IMR-90 (cell line): ENCODE results near the gene MAP7. TPM values are rescaled to one million over a fixed set of nuclear protein-coding genes. Genes with fewer than 3 reads are reported as not detected.

Source experiments
- ATAC-seq: fragments of 200-7000 bp; cut with Tn5 transposase; 2 replicates; pipeline ENCODE4 v1.9.1; 2020; ENCODE audit warnings: low read depth, mild to moderate bottlenecking, moderate library complexity
- BruUV-seq: library from RNA; stranded (reverse); fragments of 400-500 nt; replicated peaks from 2 replicates; lab custom pipeline; 2021; lab: Mats Ljungman, UMichigan
- CTCF ChIA-PET: fragments of 300-600 bp; formaldehyde crosslinking; extraction: SDS; loops from one replicate; lab custom pipeline; 2021; ENCODE audit warnings: antibody characterized with exemption; lab: Yijun Ruan, JAX
- POLR2A ChIA-PET: fragments of 300-600 bp; sonication (Branson Sonifier 250); formaldehyde crosslinking; loops from one replicate; lab custom pipeline; 2022; ENCODE audit warnings: antibody characterized with exemption; ENCODE audit not compliant: unreplicated experiment; lab: Charles Lee
- DNase-seq: peaks from one replicate; pipeline ENCODE4 v3.0.0; 2013
- H2AFZ ChIP-seq: replicated peaks from 2 replicates; pipeline ENCODE3; 2013; ENCODE audit warnings: low read length, mild to moderate bottlenecking; ENCODE audit not compliant: poor library complexity
- H2AK5ac ChIP-seq: 2 replicates; pipeline ENCODE4 v1.6.1; 2013; ENCODE audit warnings: low read depth, low read length, inconsistent platforms
- H2AK9ac ChIP-seq: replicated peaks from 2 replicates; pipeline ENCODE3; 2013; ENCODE audit warnings: mild to moderate bottlenecking, low read depth, low read length, moderate library complexity; ENCODE audit not compliant: poor library complexity
- H2BK120ac ChIP-seq: 2 replicates; pipeline ENCODE4 v1.6.1; 2013; ENCODE audit warnings: low read depth, low read length, inconsistent platforms
- H2BK15ac ChIP-seq: 3 replicates; pipeline ENCODE4 v1.6.1; 2013; ENCODE audit warnings: low read depth, low read length, inconsistent platforms
- H2BK20ac ChIP-seq: 2 replicates; pipeline ENCODE4 v1.6.1; 2013; ENCODE audit warnings: low read depth, mild to moderate bottlenecking, inconsistent platforms, low read length, moderate library complexity
- H2BK5ac ChIP-seq: 2 replicates; pipeline ENCODE4 v1.6.1; 2013; ENCODE audit warnings: mild to moderate bottlenecking, low read depth, low read length, inconsistent platforms; ENCODE audit not compliant: poor library complexity, severe bottlenecking
- H3K14ac ChIP-seq: replicated peaks from 2 replicates; pipeline ENCODE4 v1.6.1; 2013; ENCODE audit warnings: low read depth, low read length, inconsistent platforms
- H3K18ac ChIP-seq: 2 replicates; pipeline ENCODE4 v1.6.1; 2013; ENCODE audit warnings: low read depth, low read length, control low read depth
- H3K23ac ChIP-seq: 2 replicates; pipeline ENCODE4 v1.6.1; 2013; ENCODE audit warnings: low read depth, low read length, inconsistent platforms
- H3K27ac ChIP-seq: 2 replicates; pipeline ENCODE4 v1.5.1; 2013; ENCODE audit warnings: mild to moderate bottlenecking, control low read depth, low read length; ENCODE audit not compliant: insufficient read depth
- H3K27me3 ChIP-seq: 2 replicates; pipeline ENCODE4 v1.6.1; 2013; ENCODE audit warnings: low read length; ENCODE audit not compliant: control insufficient read depth, insufficient read depth
- H3K36me3 ChIP-seq: 2 replicates; pipeline ENCODE4 v1.6.1; 2013; ENCODE audit warnings: low read length, mixed read lengths; ENCODE audit not compliant: control insufficient read depth, insufficient read depth
- H3K4ac ChIP-seq: 2 replicates; pipeline ENCODE4 v1.6.1; 2013; ENCODE audit warnings: low read depth, low read length, inconsistent platforms
- H3K4me1 ChIP-seq: 2 replicates; pipeline ENCODE4 v1.6.1; 2013; ENCODE audit warnings: low read length, mixed read lengths; ENCODE audit not compliant: control insufficient read depth, insufficient read depth
- H3K4me2 ChIP-seq: 2 replicates; pipeline ENCODE4 v1.6.1; 2013; ENCODE audit warnings: low read depth, mild to moderate bottlenecking, control low read depth, low read length, moderate library complexity
- H3K4me3 ChIP-seq: 2 replicates; pipeline ENCODE4 v1.5.1; 2013; ENCODE audit warnings: low read depth, mild to moderate bottlenecking, control low read depth, low read length, moderate library complexity; ENCODE audit not compliant: insufficient read depth
- H3K56ac ChIP-seq: 2 replicates; pipeline ENCODE4 v1.6.1; 2013; ENCODE audit warnings: low read length, inconsistent platforms; ENCODE audit not compliant: insufficient read depth; ENCODE audit errors: extremely low read depth
- H3K79me1 ChIP-seq, 2 experiments: 2 replicates each; pipeline ENCODE4 v1.6.1; 2013; ENCODE audit warnings: low read length in 2 of 2, inconsistent platforms in 1 of 2, low read depth in 1 of 2
- H3K9ac ChIP-seq: 2 replicates; pipeline ENCODE4 v1.6.1; 2013; ENCODE audit warnings: low read depth, low read length, control low read depth
- H3K9me1 ChIP-seq: 2 replicates; pipeline ENCODE4 v1.6.1; 2013; ENCODE audit warnings: low read length, inconsistent platforms; ENCODE audit not compliant: insufficient read depth
- H3K9me3 ChIP-seq: 2 replicates; pipeline ENCODE4 v1.6.1; 2013; ENCODE audit warnings: low read length; ENCODE audit not compliant: control insufficient read depth, insufficient read depth
- H4K20me1 ChIP-seq: 2 replicates; pipeline ENCODE4 v1.6.1; 2013; ENCODE audit warnings: low read length, inconsistent platforms; ENCODE audit not compliant: insufficient read depth
- H4K5ac ChIP-seq: 2 replicates; pipeline ENCODE4 v1.6.1; 2013; ENCODE audit warnings: mild to moderate bottlenecking, low read depth, low read length, control low read depth
- H4K8ac ChIP-seq, 2 experiments: 2 replicates each; pipeline ENCODE4 v1.6.1; 2013; ENCODE audit warnings: low read depth in 2 of 2, low read length in 2 of 2, control low read depth in 1 of 2, inconsistent platforms in 1 of 2
- H4K91ac ChIP-seq: 2 replicates; pipeline ENCODE4 v1.6.1; 2013; ENCODE audit warnings: low read depth, low read length, inconsistent platforms; ENCODE audit not compliant: insufficient read depth
- BHLHE40 ChIP-seq: fragments of 150-350 bp; IDR thresholded peaks from 2 replicates; pipeline ENCODE4 v1.6.1; 2016; ENCODE audit warnings: mild to moderate bottlenecking, low read depth, low read length
- CEBPB ChIP-seq: IDR thresholded peaks from 2 replicates; pipeline ENCODE4 v1.6.1; 2012; ENCODE audit warnings: low read depth, low read length, improper control_type of control experiment
- CHD1 ChIP-seq: IDR thresholded peaks from 2 replicates; pipeline ENCODE4 v1.6.1; 2012; ENCODE audit warnings: low read depth, low read length, improper control_type of control experiment
- FOS ChIP-seq: fragments of 150-350 bp; IDR thresholded peaks from 2 replicates; pipeline ENCODE4 v1.6.1; 2016; ENCODE audit warnings: low read depth, low read length
- MAFK ChIP-seq: IDR thresholded peaks from 2 replicates; pipeline ENCODE4 v1.6.1; 2012; ENCODE audit warnings: low read depth, low read length, improper control_type of control experiment
- MAZ ChIP-seq: IDR thresholded peaks from 2 replicates; pipeline ENCODE4 v1.6.1; 2012; ENCODE audit warnings: low read depth, mild to moderate bottlenecking, low read length, improper control_type of control experiment, moderate library complexity, borderline replicate concordance
- MXI1 ChIP-seq: IDR thresholded peaks from 2 replicates; pipeline ENCODE4 v1.6.1; 2012; ENCODE audit warnings: low read depth, mild to moderate bottlenecking, low read length, moderate library complexity, borderline replicate concordance
- NFE2L2 ChIP-seq: fragments of 150-350 bp; IDR thresholded peaks from 2 replicates; pipeline ENCODE4 v1.6.1; 2016; ENCODE audit warnings: low read depth, mild to moderate bottlenecking, low read length
- POLR2A ChIP-seq: IDR thresholded peaks from 2 replicates; pipeline ENCODE4 v1.6.1; 2012; ENCODE audit warnings: mild to moderate bottlenecking, low read depth, low read length
- RAD21 ChIP-seq: IDR thresholded peaks from 2 replicates; pipeline ENCODE4 v1.6.1; 2012; ENCODE audit warnings: low read length, improper control_type of control experiment
- RCOR1 ChIP-seq: IDR thresholded peaks from 2 replicates; pipeline ENCODE4 v1.6.1; 2012; ENCODE audit warnings: mild to moderate bottlenecking, low read length, improper control_type of control experiment; ENCODE audit not compliant: insufficient replicate concordance
- RFX5 ChIP-seq: IDR thresholded peaks from 2 replicates; pipeline ENCODE4 v1.8.0; 2012; ENCODE audit warnings: low read depth, mild to moderate bottlenecking, low read length, moderate library complexity
- SMC3 ChIP-seq: fragments of 150-350 bp; IDR thresholded peaks from 2 replicates; pipeline ENCODE4 v1.6.1; 2016; ENCODE audit warnings: low read depth, mild to moderate bottlenecking, antibody characterized with exemption, low read length, moderate library complexity
- WGBS, 2 experiments: methylation state at CpG; one replicate each; pipeline versions ENCODE4 v1.1.5 to v1.1.7; 2013; ENCODE audit warnings: missing lambda C conversion rate in 2 of 2; ENCODE audit not compliant: insufficient read length in 1 of 2; ENCODE audit errors: extremely low coverage in 2 of 2; 5-methylcytosine and 5-hydroxymethylcytosine counted together
- dilution Hi-C: fragments of 300-500 bp; cut with HindIII; formaldehyde crosslinking; loops from one replicate; pipeline ENCODE4 v1.14.3; 2018; ENCODE audit warnings: low sequenced_read_pairs; ENCODE audit not compliant: unreplicated experiment
- in situ Hi-C: fragments of 300-500 bp; cut with MboI; formaldehyde crosslinking; loops from 3 replicates; pipeline ENCODE4 v1.14.3; 2019; ENCODE audit warnings: low sequenced_read_pairs, inconsistent platforms, mixed read lengths
- intact Hi-C: fragments of 100-400 bp; cut with micrococcal nuclease; formaldehyde crosslinking; loops from 2 replicates; pipeline ENCODE4 v1.10.0; 2022
- polyA plus RNA-seq, 3 experiments: library from polyadenylated mRNA; depleted of rRNA; stranded (reverse); fragments of >200 nt; gene quantifications; 2 replicates each; pipeline ENCODE4 v1.2.3, GENCODE V29; 2012; ENCODE audit warnings: low replicate concordance in 1 of 3
- total RNA-seq: library from RNA; depleted of rRNA; stranded (reverse); fragments of >200 nt; gene quantifications from 2 replicates; pipeline ENCODE4 v1.2.3, GENCODE V29; 2012
- TF ChIP-seq, protein P1 (sequence below): conservative IDR thresholded peaks from 2 replicates; pipeline ENCODE4 v1.5.1; 2012; ENCODE audit warnings: mild to moderate bottlenecking, low read depth, low read length, improper control_type of control experiment
- TF ChIP-seq, protein P2 (sequence below): fragments of 150-350 bp; IDR thresholded peaks from 2 replicates; pipeline ENCODE4 v1.6.1; 2017; ENCODE audit warnings: mild to moderate bottlenecking, antibody characterized with exemption, low read length, low read depth
- TF ChIP-seq, protein P3 (sequence below): fragments of 150-350 bp; IDR thresholded peaks from 2 replicates; pipeline ENCODE4 v1.6.1; 2016; ENCODE audit warnings: low read depth, mild to moderate bottlenecking, low read length, moderate library complexity, borderline replicate concordance

The MAP7 gene
- total and polyA plus RNA-seq, 2 of the 4 experiments (the other 2 are of a cell fraction), result 0.19 to 0.36 TPM

DNA sequence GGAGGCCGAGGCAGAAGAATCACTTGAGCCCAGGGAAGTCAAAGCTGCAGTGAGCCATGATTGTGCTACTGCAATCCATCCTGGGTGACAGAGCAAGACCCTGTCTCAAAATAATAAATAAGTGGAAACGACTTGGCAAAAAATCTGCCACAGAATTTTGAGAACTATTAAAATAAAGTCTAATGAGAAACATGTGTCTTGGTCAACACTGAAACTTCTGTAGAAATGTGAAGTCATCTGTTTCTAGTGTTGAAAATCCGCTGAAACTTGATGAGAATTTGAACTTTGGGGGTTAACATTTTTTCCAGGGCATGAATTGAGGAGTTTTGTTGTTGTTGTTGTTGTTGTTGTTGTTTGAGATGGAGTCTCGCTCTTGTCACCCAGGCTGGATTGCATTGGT lies 231.5 kb downstream of the MAP7 start:
- H3K27me3 ChIP-seq, result peaks cover 4% of the 10 kb centered on the region; the same call in 1 of the 2 replicates
- H3K56ac ChIP-seq, result no peak overlapping the region
- no peak overlapping the region for H2AFZ ChIP-seq
- H4K5ac ChIP-seq, result no peak overlapping the region
- no peaks in the 10 kb centered on the region for H3K9me3 ChIP-seq
- ChIA-PET POLR2A (no interaction called here), CTCF (interaction anchor here (0.6 to 0.9 kb wide), 2 partner anchors 229 to 284 kb away, joined by 3 to 4 read pairs; no protein-coding TSS in a partner anchor)
- ATAC-seq, result no peak
- no peak overlapping the region for H4K91ac ChIP-seq
- no peak for DNase-seq
- H4K8ac ChIP-seq, result no peak overlapping the region
- H2AK5ac ChIP-seq, result no peak overlapping the region
- H3K9me1 ChIP-seq, result no peaks in the 10 kb centered on the region
- H3K4me2 ChIP-seq, result no peak overlapping the region
- no peaks in the 10 kb centered on the region for H3K4me1 ChIP-seq
- dilution Hi-C loops (no loop called here), in situ Hi-C loops (no loop called here), intact Hi-C loops (no loop called here)
- H3K4me3 ChIP-seq, result no peak overlapping the region
- WGBS, 2 experiments, result 33% methylated on average over 1 of the region's 4 CpGs; no CpG with 5 or more reads in 1 of the 2 experiments
- TF ChIP-seq CEBPB, result no peak
- no peak for TF ChIP-seq SMC3
- TF ChIP-seq BHLHE40, result no peak
- no peak for TF ChIP-seq MAFK
- TF ChIP-seq, protein P1, sequence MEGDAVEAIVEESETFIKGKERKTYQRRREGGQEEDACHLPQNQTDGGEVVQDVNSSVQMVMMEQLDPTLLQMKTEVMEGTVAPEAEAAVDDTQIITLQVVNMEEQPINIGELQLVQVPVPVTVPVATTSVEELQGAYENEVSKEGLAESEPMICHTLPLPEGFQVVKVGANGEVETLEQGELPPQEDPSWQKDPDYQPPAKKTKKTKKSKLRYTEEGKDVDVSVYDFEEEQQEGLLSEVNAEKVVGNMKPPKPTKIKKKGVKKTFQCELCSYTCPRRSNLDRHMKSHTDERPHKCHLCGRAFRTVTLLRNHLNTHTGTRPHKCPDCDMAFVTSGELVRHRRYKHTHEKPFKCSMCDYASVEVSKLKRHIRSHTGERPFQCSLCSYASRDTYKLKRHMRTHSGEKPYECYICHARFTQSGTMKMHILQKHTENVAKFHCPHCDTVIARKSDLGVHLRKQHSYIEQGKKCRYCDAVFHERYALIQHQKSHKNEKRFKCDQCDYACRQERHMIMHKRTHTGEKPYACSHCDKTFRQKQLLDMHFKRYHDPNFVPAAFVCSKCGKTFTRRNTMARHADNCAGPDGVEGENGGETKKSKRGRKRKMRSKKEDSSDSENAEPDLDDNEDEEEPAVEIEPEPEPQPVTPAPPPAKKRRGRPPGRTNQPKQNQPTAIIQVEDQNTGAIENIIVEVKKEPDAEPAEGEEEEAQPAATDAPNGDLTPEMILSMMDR, result no peak
- TF ChIP-seq MAZ, result no peak
- TF ChIP-seq NFE2L2, result no peak
- TF ChIP-seq POLR2A, result no peak
- no peak for TF ChIP-seq RAD21
- TF ChIP-seq, protein P2, sequence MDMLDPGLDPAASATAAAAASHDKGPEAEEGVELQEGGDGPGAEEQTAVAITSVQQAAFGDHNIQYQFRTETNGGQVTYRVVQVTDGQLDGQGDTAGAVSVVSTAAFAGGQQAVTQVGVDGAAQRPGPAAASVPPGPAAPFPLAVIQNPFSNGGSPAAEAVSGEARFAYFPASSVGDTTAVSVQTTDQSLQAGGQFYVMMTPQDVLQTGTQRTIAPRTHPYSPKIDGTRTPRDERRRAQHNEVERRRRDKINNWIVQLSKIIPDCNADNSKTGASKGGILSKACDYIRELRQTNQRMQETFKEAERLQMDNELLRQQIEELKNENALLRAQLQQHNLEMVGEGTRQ, result no peak
- TF ChIP-seq MXI1, result no peak
- TF ChIP-seq, protein P3, sequence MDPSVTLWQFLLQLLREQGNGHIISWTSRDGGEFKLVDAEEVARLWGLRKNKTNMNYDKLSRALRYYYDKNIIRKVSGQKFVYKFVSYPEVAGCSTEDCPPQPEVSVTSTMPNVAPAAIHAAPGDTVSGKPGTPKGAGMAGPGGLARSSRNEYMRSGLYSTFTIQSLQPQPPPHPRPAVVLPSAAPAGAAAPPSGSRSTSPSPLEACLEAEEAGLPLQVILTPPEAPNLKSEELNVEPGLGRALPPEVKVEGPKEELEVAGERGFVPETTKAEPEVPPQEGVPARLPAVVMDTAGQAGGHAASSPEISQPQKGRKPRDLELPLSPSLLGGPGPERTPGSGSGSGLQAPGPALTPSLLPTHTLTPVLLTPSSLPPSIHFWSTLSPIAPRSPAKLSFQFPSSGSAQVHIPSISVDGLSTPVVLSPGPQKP, result no peak
- TF ChIP-seq FOS, result no peak
- TF ChIP-seq RFX5, result no peak
- no peak for TF ChIP-seq CHD1
- no peak for TF ChIP-seq RCOR1
- H3K14ac ChIP-seq, result no peak overlapping the region
- BruUV-seq, result no TSS peak
- H4K20me1 ChIP-seq, result no peaks in the 10 kb centered on the region
- H3K27ac ChIP-seq, result no peak overlapping the region
- H3K36me3 ChIP-seq, result no peaks in the 10 kb centered on the region
- H2BK20ac ChIP-seq, result no peak overlapping the region
- H2BK15ac ChIP-seq, result no peak overlapping the region
- no peak overlapping the region for H3K4ac ChIP-seq
- H3K23ac ChIP-seq, result no peak overlapping the region
- no peak overlapping the region for H2BK120ac ChIP-seq
- no peak overlapping the region for H3K18ac ChIP-seq
- no peak overlapping the region for H2BK5ac ChIP-seq
- no peak overlapping the region for H3K9ac ChIP-seq
- H3K79me1 ChIP-seq, result no peaks in the 10 kb centered on the region
- H2AK9ac ChIP-seq, result no peak overlapping the region
